Measurements from ENCODE around the gene THOC6. TPM values are rescaled to one million over a fixed set of nuclear protein-coding genes. Genes with fewer than 3 reads are reported as not detected.

The THOC6 gene
- total RNA-seq, 2 experiments from 2014 or later = 12.0 to 12.9 TPM

DNA sequence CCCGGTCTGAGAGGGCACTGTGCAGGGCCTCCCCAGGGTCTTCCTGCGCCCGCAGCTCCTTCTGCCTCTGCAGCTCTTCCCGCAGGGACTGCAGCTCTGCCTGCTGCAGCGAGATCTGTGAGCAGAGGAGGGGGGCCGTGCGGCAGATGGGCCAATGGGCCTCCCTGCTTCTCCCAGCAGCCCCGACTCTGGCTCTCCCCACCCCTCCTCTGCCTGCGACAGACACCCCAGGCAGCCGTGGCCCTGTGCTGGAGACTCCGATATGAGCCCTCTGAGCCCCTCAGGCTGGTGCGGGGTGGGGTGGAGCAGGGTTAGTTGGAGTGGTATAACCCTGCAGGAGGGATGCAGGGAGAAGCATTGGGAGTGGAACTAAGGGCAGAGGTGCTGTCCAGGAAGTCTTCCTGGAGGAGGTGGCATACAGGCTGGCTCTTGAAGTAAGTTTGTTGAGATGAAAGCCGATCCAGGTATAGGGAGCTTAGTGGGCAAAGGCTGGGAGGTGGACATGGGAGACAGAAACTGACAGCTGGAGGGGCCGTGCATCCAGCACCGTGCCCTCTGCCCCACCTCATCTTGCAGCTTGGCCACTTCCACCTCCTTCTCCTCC is 5.0 kb downstream of the THOC6 start:
- Histone ChIP-seq H3K27ac (ENCODE audit: low read depth in 1 of 2, low read length in 2 of 2) (no peak overlapping the region), H3K27me3 (ENCODE audit: control insufficient read depth in 1 of 2, insufficient read depth in 2 of 2, low read length in 2 of 2) (peaks cover 31 to 40% of the 10 kb centered on the region in 2 experiments), H3K4me1 (ENCODE audit: insufficient read depth, low read length) (peaks cover 49% of the 10 kb centered on the region), H3K9me3 (ENCODE audit: control insufficient read depth in 1 of 2, insufficient read depth in 1 of 2, low read length in 2 of 2) (peaks cover 0 to 9% of the 10 kb centered on the region in 2 experiments), H3K36me3 (ENCODE audit: insufficient read depth, low read length) (peaks cover 20% of the 10 kb centered on the region), H3K4me3 (ENCODE audit: low read length) (no peak overlapping the region)
- Mint-ChIP-seq H3K9me3 (no peaks in the 10 kb centered on the region), H3K4me3 (no peak overlapping the region), H3K4me1 (ENCODE audit: low read depth) (peaks cover 31% of the 10 kb centered on the region), H3K27ac (no peak overlapping the region), H3K27me3 (peaks cover 37% of the 10 kb centered on the region), H3K36me3 (ENCODE audit: low read depth) (peaks cover 22% of the 10 kb centered on the region)
- intact Hi-C loops (cut with DNase I, micrococcal nuclease) = loop anchor here (1.0 to 10.0 kb wide), 3 partner anchors 26 to 426 kb away; no protein-coding TSS in a partner anchor
- CTCF ChIA-PET = interaction anchor here (0.6 to 9.0 kb wide), 16 partner anchors 9 to 140 kb away, joined by 3 to 181 read pairs (median 4); partner anchors contain the start of genes CLDN6, IL32, PKMYT1 and TNFRSF12A
- POLR2A ChIA-PET = interaction anchor here (1.0 to 4.5 kb wide), 14 partner anchors 8 to 130 kb away, joined by 3 to 24 read pairs (median 7); partner anchors contain the start of genes IL32, TNFRSF12A and ZNF213
- DNase-seq = peak in 1 of 14 experiments; percentile 36
- no peak for ATAC-seq (ENCODE audit: poor library complexity)
- TF ChIP-seq, protein P1, sequence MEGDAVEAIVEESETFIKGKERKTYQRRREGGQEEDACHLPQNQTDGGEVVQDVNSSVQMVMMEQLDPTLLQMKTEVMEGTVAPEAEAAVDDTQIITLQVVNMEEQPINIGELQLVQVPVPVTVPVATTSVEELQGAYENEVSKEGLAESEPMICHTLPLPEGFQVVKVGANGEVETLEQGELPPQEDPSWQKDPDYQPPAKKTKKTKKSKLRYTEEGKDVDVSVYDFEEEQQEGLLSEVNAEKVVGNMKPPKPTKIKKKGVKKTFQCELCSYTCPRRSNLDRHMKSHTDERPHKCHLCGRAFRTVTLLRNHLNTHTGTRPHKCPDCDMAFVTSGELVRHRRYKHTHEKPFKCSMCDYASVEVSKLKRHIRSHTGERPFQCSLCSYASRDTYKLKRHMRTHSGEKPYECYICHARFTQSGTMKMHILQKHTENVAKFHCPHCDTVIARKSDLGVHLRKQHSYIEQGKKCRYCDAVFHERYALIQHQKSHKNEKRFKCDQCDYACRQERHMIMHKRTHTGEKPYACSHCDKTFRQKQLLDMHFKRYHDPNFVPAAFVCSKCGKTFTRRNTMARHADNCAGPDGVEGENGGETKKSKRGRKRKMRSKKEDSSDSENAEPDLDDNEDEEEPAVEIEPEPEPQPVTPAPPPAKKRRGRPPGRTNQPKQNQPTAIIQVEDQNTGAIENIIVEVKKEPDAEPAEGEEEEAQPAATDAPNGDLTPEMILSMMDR (IDR thresholded peaks at IDR 0.05) = no peak

DNA sequence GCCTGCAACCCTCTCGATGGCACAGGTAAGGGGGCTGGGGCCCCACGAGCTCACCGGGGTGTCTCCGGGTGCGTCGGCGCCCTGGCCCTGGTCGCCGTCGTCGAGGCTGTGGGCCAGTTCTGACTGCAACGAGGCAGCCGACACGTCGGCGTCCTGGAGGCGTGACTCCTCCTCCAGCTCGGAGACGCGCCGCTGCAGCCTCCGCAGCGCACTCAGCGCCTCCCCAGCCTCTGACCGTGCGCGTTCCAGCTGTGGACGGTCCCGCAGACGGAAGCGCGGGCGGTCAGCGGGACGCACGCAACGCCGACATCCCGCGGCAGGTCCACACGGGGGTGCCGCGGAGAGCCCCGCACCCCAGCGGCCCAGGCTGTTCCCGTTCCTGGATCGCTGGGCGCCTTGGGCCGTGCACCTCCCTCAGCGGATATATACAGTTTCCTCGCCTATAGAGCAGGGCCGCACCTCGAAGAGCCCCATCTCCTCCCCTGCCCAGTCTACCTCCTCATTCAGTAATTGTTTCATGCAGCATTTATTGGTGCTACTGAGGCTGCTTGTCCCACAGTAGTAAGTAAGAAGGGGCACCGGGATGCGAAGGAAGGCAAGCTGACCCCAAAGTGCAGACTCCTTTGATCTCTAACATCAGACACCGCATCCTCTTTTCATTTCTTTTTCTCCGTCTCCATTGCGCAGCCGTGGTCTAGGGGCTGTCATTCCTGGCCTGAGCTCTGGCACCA is 5.8 kb downstream of the THOC6 start:
- Mint-ChIP-seq H3K36me3 (ENCODE audit: low read depth) (peaks cover 18% of the 10 kb centered on the region), H3K27ac (no peak overlapping the region), H3K4me3 (peak overlapping the region; percentile 52), H3K9me3 (no peaks in the 10 kb centered on the region), H3K27me3 (peaks cover 46% of the 10 kb centered on the region), H3K4me1 (ENCODE audit: low read depth) (peaks cover 27% of the 10 kb centered on the region)
- Histone ChIP-seq H3K36me3 (ENCODE audit: insufficient read depth, low read length) (peaks cover 20% of the 10 kb centered on the region), H3K9me3 (ENCODE audit: control insufficient read depth in 1 of 2, insufficient read depth in 1 of 2, low read length in 2 of 2) (peaks cover 0 to 9% of the 10 kb centered on the region in 2 experiments), H3K27me3 (ENCODE audit: control insufficient read depth in 1 of 2, insufficient read depth in 2 of 2, low read length in 2 of 2) (peaks cover 40 to 44% of the 10 kb centered on the region in 2 experiments), H3K27ac (ENCODE audit: low read depth in 1 of 2, low read length in 2 of 2) (no peak overlapping the region), H3K4me3 (ENCODE audit: low read length) (peak overlapping the region; percentile 12), H3K4me1 (ENCODE audit: insufficient read depth, low read length) (peaks cover 41% of the 10 kb centered on the region)
- ATAC-seq (ENCODE audit: poor library complexity) = peak; percentile 32
- peak in 6 of 14 experiments; percentile 30 to 73 (median 50) for DNase-seq
- intact Hi-C loops (cut with DNase I, micrococcal nuclease) = loop anchor here (2.0 to 10.0 kb wide), 2 partner anchors 27 to 425 kb away; no protein-coding TSS in a partner anchor
- CTCF ChIA-PET = interaction anchor here (1.7 to 9.0 kb wide), 5 partner anchors 24 to 102 kb away, joined by 4 to 181 read pairs (median 13); no protein-coding TSS in a partner anchor
- TF ChIP-seq, protein P1 (IDR thresholded peaks at IDR 0.05) = no peak
- POLR2A ChIA-PET = interaction anchor here (0.7 to 4.5 kb wide), 8 partner anchors 9 to 129 kb away, joined by 3 to 24 read pairs (median 5); partner anchors contain the start of genes PKMYT1 and TNFRSF12A
